ENCODE measurements around the gene DYNLT2.
"Not testable (repeated sequence)": the region's sequence is repeated elsewhere in the genome, so short reads cannot be mapped to it uniquely, and the experiment has no call there.

DYNLT2 gene

GRCh38 chr6:169700296-169700695 is 51.1 kb downstream of the DYNLT2 start:
- ChIA-PET CTCF (no interaction called here), POLR2A (interaction anchor here (2.6 kb wide), 1 partner anchor 25 kb away, joined by 10 read pairs; the partner anchor contains the start of gene PHF10)
- peak; percentile 24 for DNase-seq (ENCODE audit: extremely low spot score)
- TF ChIP-seq ELF4 (IDR thresholded peaks at IDR 0.05) (no peak), ARNT (IDR thresholded peaks at IDR 0.05) (no peak), SUZ12 (IDR thresholded peaks at IDR 0.05) (no peak), HDGF (IDR thresholded peaks at IDR 0.05; ENCODE audit: borderline replicate concordance) (no peak), FOXK2 (IDR thresholded peaks at IDR 0.05) (no peak), FOXM1 (IDR thresholded peaks at IDR 0.05; ENCODE audit: borderline replicate concordance) (no peak), LEF1 (IDR thresholded peaks at IDR 0.05; ENCODE audit: borderline replicate concordance) (no peak), L3MBTL2 (conservative IDR thresholded peaks at IDR 0.05) (no peak), SP1 (IDR thresholded peaks at IDR 0.05) (no peak), CTBP1 (IDR thresholded peaks at IDR 0.05; ENCODE audit: borderline replicate concordance) (no peak), FOXA1 (IDR thresholded peaks at IDR 0.05) (no peak), TARDBP (IDR thresholded peaks at IDR 0.05) (no peak), ZNF384 (IDR thresholded peaks at IDR 0.05) (no peak), PKNOX1 (IDR thresholded peaks at IDR 0.05) (no peak), BHLHE40 (IDR thresholded peaks at IDR 0.05; ENCODE audit: borderline replicate concordance) (no peak)

GRCh38 chr6:169697115-169697514 is 54.3 kb downstream of the DYNLT2 start:
- CTCF ChIA-PET; DNase-seq (ENCODE audit: extremely low spot score); POLR2A ChIA-PET: not testable (repeated sequence)

GRCh38 chr6:169695131-169695530 is 56.2 kb downstream of the DYNLT2 start:
- POLR2A ChIA-PET, result interaction anchor here (0.7 kb wide), 1 partner anchor 17 kb away, joined by 3 read pairs; no protein-coding TSS in a partner anchor
- CTCF ChIA-PET, result no interaction called here
- TF ChIP-seq NFRKB (IDR thresholded peaks at IDR 0.05), result no peak
- no peak for TF ChIP-seq ARNT (IDR thresholded peaks at IDR 0.05)
- TF ChIP-seq BHLHE40 (IDR thresholded peaks at IDR 0.05; ENCODE audit: borderline replicate concordance), result no peak
- TF ChIP-seq HDGF (IDR thresholded peaks at IDR 0.05; ENCODE audit: borderline replicate concordance), result no peak
- no peak for TF ChIP-seq SP1 (IDR thresholded peaks at IDR 0.05)
- no peak for TF ChIP-seq ZNF384 (IDR thresholded peaks at IDR 0.05)
- TF ChIP-seq LEF1 (IDR thresholded peaks at IDR 0.05; ENCODE audit: borderline replicate concordance), result no peak
- no peak for DNase-seq (ENCODE audit: extremely low spot score)

- DNase-seq (ENCODE audit: extremely low spot score), result no peak
- CTCF ChIA-PET, result interaction anchor here (0.6 kb wide), 1 partner anchor 11 kb away, joined by 3 read pairs; no protein-coding TSS in a partner anchor
- no peak for TF ChIP-seq LEF1 (IDR thresholded peaks at IDR 0.05; ENCODE audit: borderline replicate concordance)
- no peak for TF ChIP-seq NFRKB (IDR thresholded peaks at IDR 0.05)
- POLR2A ChIA-PET, result interaction anchor here (1.9 kb wide), 1 partner anchor 9 kb away, joined by 7 read pairs; the partner anchor contains the start of genes C6orf120 and WDR27
Measured at GRCh38 chr6:169692516-169692915, 58.9 kb downstream of the DYNLT2 start.

- CTCF ChIA-PET, result no interaction called here
- TF ChIP-seq TARDBP (IDR thresholded peaks at IDR 0.05) (no peak), HDGF (IDR thresholded peaks at IDR 0.05; ENCODE audit: borderline replicate concordance) (no peak), BHLHE40 (IDR thresholded peaks at IDR 0.05; ENCODE audit: borderline replicate concordance) (no peak), ELF4 (IDR thresholded peaks at IDR 0.05) (no peak), NFRKB (IDR thresholded peaks at IDR 0.05) (no peak), SP1 (IDR thresholded peaks at IDR 0.05) (no peak), ZNF384 (IDR thresholded peaks at IDR 0.05) (no peak), FOXK2 (IDR thresholded peaks at IDR 0.05) (no peak), L3MBTL2 (conservative IDR thresholded peaks at IDR 0.05) (no peak), PKNOX1 (IDR thresholded peaks at IDR 0.05) (no peak)
- DNase-seq (ENCODE audit: extremely low spot score), result no peak
- POLR2A ChIA-PET, result no interaction called here
Measured at GRCh38 chr6:169691260-169691659, 60.1 kb downstream of the DYNLT2 start.
